KBM-7 (cell line): Measurements from ENCODE around the gene H1-8.
A peak's percentile ranks its signal among the peaks of the same experiment; 100 is the strongest.

Experiments used
- DNase-seq: peaks from one replicate; pipeline ENCODE4 v3.0.0-alpha.2; 2015
- in situ Hi-C: fragments of 300-500 bp; cut with MboI; formaldehyde crosslinking; loops from 2 replicates; pipeline ENCODE4 v1.14.3; 2020; ENCODE audit warnings: low sequenced_read_pairs, low pct_unique_long_range_greater_than_20kb, mixed read lengths

H1-8 gene

GRCh38 chr3:129598484-129598883 is 55.5 kb downstream of the H1-8 start:
- DNase-seq, result no peak
- in situ Hi-C loops, result no loop called here

DNA sequence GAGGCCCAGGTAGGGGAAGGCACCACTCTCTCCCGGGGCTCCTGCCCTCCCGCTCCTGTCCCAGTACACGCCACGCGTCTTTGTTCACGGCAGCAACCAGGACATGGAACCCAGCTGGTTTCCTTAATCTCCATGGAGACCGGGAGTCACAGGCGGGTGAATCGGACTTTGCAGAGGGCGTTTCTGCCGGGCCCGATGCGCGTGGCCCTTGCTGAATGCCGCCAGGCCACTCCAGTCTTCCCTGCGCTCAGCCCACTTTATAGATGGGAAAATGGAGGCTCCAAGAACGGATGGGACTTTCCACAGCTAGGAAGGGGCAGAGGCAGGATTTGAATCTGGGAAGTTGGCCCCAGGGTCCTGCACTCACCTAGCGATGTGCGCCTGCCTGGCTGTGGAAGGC is 56.1 kb downstream of the H1-8 start:
- no peak for DNase-seq
- in situ Hi-C loops, result no loop called here

DNA sequence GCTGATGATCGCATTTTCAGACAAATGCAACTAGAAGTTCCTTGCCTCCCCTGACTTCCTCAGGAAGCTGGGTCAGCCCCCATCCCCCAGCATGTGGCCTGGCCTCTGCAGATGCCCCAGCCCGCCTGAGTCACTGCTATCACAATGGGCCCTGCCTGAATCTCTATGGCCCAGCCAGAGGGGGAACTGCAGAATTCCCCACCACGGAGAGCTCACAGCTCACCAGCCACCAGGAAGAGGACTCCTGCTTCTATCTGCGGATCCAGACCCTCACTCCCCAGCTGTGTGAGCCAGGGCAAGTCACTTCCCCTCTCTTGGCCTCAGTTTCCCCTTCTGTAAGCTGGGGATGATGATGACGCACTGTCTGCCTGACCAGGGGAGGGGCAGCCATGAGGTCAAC is 56.6 kb downstream of the H1-8 start:
- DNase-seq, result peak; percentile 89
- in situ Hi-C loops, result no loop called here

DNA sequence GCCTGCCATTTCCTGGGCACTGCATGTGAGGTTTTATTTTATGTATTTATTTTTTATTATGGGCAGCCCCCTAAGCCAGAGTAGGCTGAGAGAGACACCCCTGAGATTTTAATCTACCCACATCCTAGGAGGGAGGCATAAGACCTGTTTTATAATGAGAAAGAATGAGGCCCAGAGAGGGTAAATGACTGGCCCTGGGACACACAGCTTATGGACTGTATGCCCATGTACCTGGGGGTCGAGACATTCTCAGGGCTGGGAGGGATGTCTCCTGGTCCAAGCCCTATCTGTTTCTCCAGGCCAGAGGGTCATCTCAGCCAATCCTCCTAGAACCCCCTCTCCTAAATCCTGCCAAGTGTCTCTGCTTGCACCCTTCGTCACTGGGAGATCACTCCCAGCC is 57.4 kb downstream of the H1-8 start:
- in situ Hi-C loops, result no loop called here
- no peak for DNase-seq
